Glutamatergic neuron (in vitro differentiated cells): Measurements from ENCODE around the gene PIMREG. TPM values are rescaled to one million over a fixed set of nuclear protein-coding genes. Genes with fewer than 3 reads are reported as not detected.

Experiments used
- DNase-seq: peaks from one replicate; pipeline ENCODE4 v3.0.0; 2022
- H3K27ac Mint-ChIP-seq: one replicate; pipeline ENCODE4 v1.8.0; 2020; ENCODE audit warnings: mild to moderate bottlenecking, mixed read lengths, inconsistent platforms; ENCODE audit not compliant: unreplicated experiment
- H3K27me3 Mint-ChIP-seq: one replicate; pipeline ENCODE4 v1.8.0; 2020; ENCODE audit warnings: mild to moderate bottlenecking, moderate library complexity, mixed read lengths, inconsistent platforms; ENCODE audit not compliant: unreplicated experiment
- H3K36me3 Mint-ChIP-seq: one replicate; pipeline ENCODE4 v1.8.0; 2020; ENCODE audit warnings: mild to moderate bottlenecking, mixed read lengths, inconsistent platforms; ENCODE audit not compliant: unreplicated experiment
- H3K4me1 Mint-ChIP-seq: one replicate; pipeline ENCODE4 v1.8.0; 2020; ENCODE audit warnings: mild to moderate bottlenecking, low read depth, mixed read lengths, inconsistent platforms; ENCODE audit not compliant: unreplicated experiment
- H3K4me3 Mint-ChIP-seq: one replicate; pipeline ENCODE4 v1.8.0; 2020; ENCODE audit warnings: mild to moderate bottlenecking, mixed read lengths, inconsistent platforms; ENCODE audit not compliant: unreplicated experiment
- H3K9me3 Mint-ChIP-seq: one replicate; pipeline ENCODE4 v1.8.0; 2020; ENCODE audit warnings: mild to moderate bottlenecking, moderate library complexity, mixed read lengths, inconsistent platforms; ENCODE audit not compliant: unreplicated experiment
- CTCF ChIP-seq: fragments of 200-600 bp; sonication (generic); IDR thresholded peaks from one replicate; pipeline ENCODE4 v1.5.0; 2021; ENCODE audit not compliant: partially characterized antibody, unreplicated experiment
- total RNA-seq: library from RNA; stranded (reverse); fragmentation: NEBNext Ultra II Directional; extraction: Animal tissue kit (Norgen Biotek cat#: 25700); gene quantifications from one replicate; pipeline ENCODE4 v1.2.1, GENCODE V29; 2021; ENCODE audit not compliant: unreplicated experiment

PIMREG gene
- total RNA-seq, 1 donor from 2014 or later: 28.4 TPM

DNA sequence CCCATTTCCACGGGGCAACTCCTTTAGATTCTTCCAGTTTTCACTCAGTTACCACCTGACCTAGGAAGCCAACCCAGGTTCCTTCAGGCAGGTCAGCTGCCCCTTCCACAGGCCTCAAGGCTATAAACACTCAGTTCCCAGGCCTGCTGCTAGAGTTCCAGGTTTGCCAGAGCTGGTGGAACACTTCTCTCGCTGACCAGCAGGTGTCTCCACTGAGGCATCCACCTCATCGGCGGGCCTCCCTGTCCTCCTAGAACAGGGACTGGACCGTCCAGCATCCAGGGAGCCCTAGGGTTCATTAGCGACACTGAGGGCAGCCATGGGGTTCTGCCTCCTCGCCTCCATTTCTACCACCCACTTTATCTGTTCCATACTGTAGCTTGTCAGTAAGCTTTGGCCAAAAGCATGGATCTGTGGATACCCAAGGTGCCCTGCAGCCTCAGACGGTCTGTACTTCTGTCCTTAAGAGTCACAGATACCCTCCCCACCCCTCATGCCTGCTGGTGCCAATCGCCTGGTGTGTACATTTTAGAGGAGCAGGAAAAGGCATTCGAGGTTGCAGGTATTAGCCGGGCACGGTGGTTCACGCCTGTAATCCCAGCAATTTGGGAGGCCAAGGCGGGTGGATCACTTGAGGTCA lies 29.0 kb downstream of the PIMREG start:
- H3K27me3 Mint-ChIP-seq: peaks cover 3% of the 10 kb centered on the region
- H3K4me3 Mint-ChIP-seq: no peak overlapping the region
- H3K36me3 Mint-ChIP-seq: peaks cover 8% of the 10 kb centered on the region
- peak; percentile 95 for TF ChIP-seq CTCF
- peaks cover 15% of the 10 kb centered on the region for H3K4me1 Mint-ChIP-seq
- peaks cover 2% of the 10 kb centered on the region for H3K9me3 Mint-ChIP-seq
- peak overlapping the region; percentile 70 for H3K27ac Mint-ChIP-seq
- peak; percentile 88 for DNase-seq

DNA sequence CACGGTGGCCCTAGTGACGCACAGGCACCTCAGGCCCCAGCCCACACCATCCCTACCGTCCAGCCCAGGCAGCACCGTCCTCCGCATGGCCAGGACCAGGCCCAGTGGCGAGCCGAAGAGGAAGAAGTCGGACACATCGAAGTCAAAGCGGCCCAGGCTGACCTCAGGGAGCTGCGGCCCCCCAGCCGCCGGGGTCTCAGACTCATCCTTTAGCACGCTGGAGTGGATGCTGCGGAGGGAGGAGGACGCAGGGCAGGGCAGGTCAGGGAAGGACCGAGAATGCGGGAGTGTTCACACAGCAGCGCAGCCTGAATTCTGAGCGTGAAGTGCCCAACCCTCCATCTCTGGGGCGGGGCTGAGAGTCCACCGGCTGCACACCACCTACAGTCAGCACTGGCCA lies 30.1 kb downstream of the PIMREG start:
- no peaks in the 10 kb centered on the region for H3K36me3 Mint-ChIP-seq
- H3K27ac Mint-ChIP-seq: no peak overlapping the region
- no peak for TF ChIP-seq CTCF
- peaks cover 2% of the 10 kb centered on the region for H3K9me3 Mint-ChIP-seq
- peaks cover 6% of the 10 kb centered on the region for H3K27me3 Mint-ChIP-seq
- no peak overlapping the region for H3K4me3 Mint-ChIP-seq
- DNase-seq: no peak
- H3K4me1 Mint-ChIP-seq: peaks cover 15% of the 10 kb centered on the region

- TF ChIP-seq CTCF: no peak
- no peak overlapping the region for H3K4me3 Mint-ChIP-seq
- peaks cover 6% of the 10 kb centered on the region for H3K27me3 Mint-ChIP-seq
- H3K27ac Mint-ChIP-seq: no peak overlapping the region
- no peak for DNase-seq
- no peaks in the 10 kb centered on the region for H3K36me3 Mint-ChIP-seq
- peaks cover 15% of the 10 kb centered on the region for H3K4me1 Mint-ChIP-seq
- peaks cover 2% of the 10 kb centered on the region for H3K9me3 Mint-ChIP-seq
These were observed 30.7 kb downstream of the PIMREG start for GRCh38 chr17:6474906-6475305.

- peaks cover 2% of the 10 kb centered on the region for H3K9me3 Mint-ChIP-seq
- H3K36me3 Mint-ChIP-seq: no peaks in the 10 kb centered on the region
- H3K4me1 Mint-ChIP-seq: peaks cover 15% of the 10 kb centered on the region
- no peak for TF ChIP-seq CTCF
- H3K27me3 Mint-ChIP-seq: peaks cover 6% of the 10 kb centered on the region
- H3K4me3 Mint-ChIP-seq: no peak overlapping the region
- H3K27ac Mint-ChIP-seq: no peak overlapping the region
- no peak for DNase-seq
These were observed 31.2 kb downstream of the PIMREG start for GRCh38 chr17:6475411-6475810.

DNA sequence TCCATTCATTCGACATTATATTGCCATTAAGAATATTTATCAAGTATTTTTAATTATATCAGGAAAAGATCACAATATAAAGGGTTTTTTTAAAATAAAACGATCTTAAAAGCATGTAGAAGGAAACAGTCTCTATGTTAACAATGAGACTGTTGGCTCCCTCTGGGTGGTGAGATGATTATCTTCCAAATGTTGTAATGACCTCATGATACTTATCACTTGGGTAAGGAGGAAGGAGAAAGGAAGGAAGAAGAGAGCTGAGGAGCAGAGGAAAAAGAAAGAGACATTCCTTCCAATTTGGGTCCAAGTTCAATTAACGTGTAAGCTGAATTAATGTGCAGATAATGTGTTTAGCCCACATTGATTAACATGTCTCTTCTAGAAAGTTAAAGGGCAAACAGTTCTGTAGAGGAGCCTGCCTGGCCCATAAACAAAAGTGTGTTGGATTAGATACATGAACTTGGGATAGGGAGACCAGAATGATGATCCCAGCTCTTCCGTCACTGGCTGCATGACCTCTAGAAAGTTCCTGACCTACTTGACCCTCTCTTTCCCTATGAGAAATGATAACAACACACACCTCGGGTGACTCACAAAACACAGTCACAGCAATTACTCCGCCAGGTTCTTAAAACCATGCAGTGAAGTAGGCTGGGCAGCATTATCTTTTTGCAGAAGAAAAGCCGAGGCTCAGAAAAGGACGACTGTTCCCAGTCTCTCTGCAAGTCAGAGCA lies 32.0 kb downstream of the PIMREG start:
- H3K4me1 Mint-ChIP-seq: peaks cover 15% of the 10 kb centered on the region
- TF ChIP-seq CTCF: no peak
- H3K36me3 Mint-ChIP-seq: no peaks in the 10 kb centered on the region
- H3K4me3 Mint-ChIP-seq: no peak overlapping the region
- peaks cover 2% of the 10 kb centered on the region for H3K9me3 Mint-ChIP-seq
- no peak overlapping the region for H3K27ac Mint-ChIP-seq
- peaks cover 6% of the 10 kb centered on the region for H3K27me3 Mint-ChIP-seq
- DNase-seq: no peak
